Measurements from ENCODE around the gene TBCE. TPM values are rescaled to one million over a fixed set of nuclear protein-coding genes. Genes with fewer than 3 reads are reported as not detected.

TBCE gene
- total RNA-seq, 4 donors from 2014 or later = 11.2 to 18.6 (median 14.6) TPM

DNA sequence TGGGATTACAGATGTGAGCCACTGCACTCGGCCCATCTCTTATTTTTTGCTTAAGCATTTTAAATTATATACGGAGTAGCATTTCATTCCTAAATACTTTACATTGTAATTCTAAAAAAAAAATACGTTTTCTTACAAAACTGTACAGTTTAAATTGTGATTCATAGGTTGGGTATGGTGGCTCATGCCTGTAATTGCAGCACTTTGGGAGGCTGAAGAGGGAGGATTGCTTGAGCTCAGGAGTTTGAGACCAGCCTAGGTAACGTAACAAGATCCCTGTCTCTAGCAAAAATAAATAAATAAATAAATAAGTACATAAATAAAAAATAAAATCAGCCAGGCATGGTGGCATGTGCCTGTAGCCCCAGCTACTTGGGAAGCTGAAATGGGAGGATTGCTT is 24.6 kb downstream of the TBCE start:
- WGBS, 2 donors = 87 to 88% methylated on average over 4 of the region's 4 CpGs
- no peaks in the 10 kb centered on the region for H3K4me1 ChIP-seq
- no peak overlapping the region for H3K27ac ChIP-seq
- TF ChIP-seq POLR2A (IDR thresholded peaks at IDR 0.05) = no peak
- TF ChIP-seq, protein P1, sequence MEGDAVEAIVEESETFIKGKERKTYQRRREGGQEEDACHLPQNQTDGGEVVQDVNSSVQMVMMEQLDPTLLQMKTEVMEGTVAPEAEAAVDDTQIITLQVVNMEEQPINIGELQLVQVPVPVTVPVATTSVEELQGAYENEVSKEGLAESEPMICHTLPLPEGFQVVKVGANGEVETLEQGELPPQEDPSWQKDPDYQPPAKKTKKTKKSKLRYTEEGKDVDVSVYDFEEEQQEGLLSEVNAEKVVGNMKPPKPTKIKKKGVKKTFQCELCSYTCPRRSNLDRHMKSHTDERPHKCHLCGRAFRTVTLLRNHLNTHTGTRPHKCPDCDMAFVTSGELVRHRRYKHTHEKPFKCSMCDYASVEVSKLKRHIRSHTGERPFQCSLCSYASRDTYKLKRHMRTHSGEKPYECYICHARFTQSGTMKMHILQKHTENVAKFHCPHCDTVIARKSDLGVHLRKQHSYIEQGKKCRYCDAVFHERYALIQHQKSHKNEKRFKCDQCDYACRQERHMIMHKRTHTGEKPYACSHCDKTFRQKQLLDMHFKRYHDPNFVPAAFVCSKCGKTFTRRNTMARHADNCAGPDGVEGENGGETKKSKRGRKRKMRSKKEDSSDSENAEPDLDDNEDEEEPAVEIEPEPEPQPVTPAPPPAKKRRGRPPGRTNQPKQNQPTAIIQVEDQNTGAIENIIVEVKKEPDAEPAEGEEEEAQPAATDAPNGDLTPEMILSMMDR (IDR thresholded peaks at IDR 0.05) = no peak
- intact Hi-C loops (cut with DNase I) = no loop called here
- H3K9me3 ChIP-seq = peaks cover 0 to 5% (median 0%) of the 10 kb centered on the region in 3 donors
- H3K36me3 ChIP-seq = no peaks in the 10 kb centered on the region
- H3K27me3 ChIP-seq = no peaks in the 10 kb centered on the region
- DNase-seq = no peak
- no peak overlapping the region for H3K4me3 ChIP-seq

DNA sequence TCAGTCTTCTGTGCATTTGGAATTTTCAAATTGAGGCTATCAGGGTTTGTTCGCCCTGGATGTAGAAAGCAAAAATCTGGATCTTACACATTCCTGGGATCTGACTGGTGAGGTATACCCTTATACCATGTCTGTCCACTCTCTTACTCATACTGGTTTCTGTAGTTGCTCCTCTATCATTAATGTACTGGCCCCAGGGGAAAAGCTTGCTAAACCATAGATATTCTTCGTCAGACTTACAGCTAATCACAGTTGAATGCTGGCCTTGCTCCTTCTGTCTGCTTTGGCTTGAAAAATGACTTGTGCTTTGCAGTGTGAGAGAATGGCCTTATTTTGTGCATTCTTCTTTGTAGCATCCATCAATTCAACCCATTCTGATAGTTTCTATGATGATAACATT is 30.5 kb downstream of the TBCE start:
- H3K27me3 ChIP-seq = no peaks in the 10 kb centered on the region
- TF ChIP-seq, protein P1 (IDR thresholded peaks at IDR 0.05) = no peak
- no peak for TF ChIP-seq POLR2A (IDR thresholded peaks at IDR 0.05)
- intact Hi-C loops (cut with DNase I) = no loop called here
- WGBS, 2 donors = 60 to 82% methylated on average over 2 of the region's 2 CpGs
- H3K36me3 ChIP-seq = peaks cover 0 to 10% (median 0%) of the 10 kb centered on the region in 3 donors
- H3K9me3 ChIP-seq = no peaks in the 10 kb centered on the region
- no peak overlapping the region for H3K4me3 ChIP-seq
- no peak for DNase-seq
- H3K4me1 ChIP-seq = no peaks in the 10 kb centered on the region
- no peak overlapping the region for H3K27ac ChIP-seq

- Histone ChIP-seq H3K27me3 (no peaks in the 10 kb centered on the region), H3K36me3 (peaks cover 0 to 29% (median 0%) of the 10 kb centered on the region in 3 donors), H3K9me3 (no peaks in the 10 kb centered on the region), H3K4me1 (no peaks in the 10 kb centered on the region), H3K4me3 (no peak overlapping the region), H3K27ac (no peak overlapping the region)
- WGBS, 2 donors = 72 to 79% methylated on average over 6 of the region's 6 CpGs
- DNase-seq = no peak
- intact Hi-C loops (cut with DNase I) = no loop called here
- no peak for TF ChIP-seq POLR2A (IDR thresholded peaks at IDR 0.05)
- TF ChIP-seq, protein P1 (IDR thresholded peaks at IDR 0.05) = no peak
These were observed 32.4 kb downstream of the TBCE start for GRCh38 chr1:235399661-235400060.

GRCh38 chr1:235401251-235401650 is 34.0 kb downstream of the TBCE start:
- WGBS, 2 donors = 72 to 85% methylated on average over 4 of the region's 4 CpGs
- TF ChIP-seq, protein P1 (IDR thresholded peaks at IDR 0.05) = no peak
- TF ChIP-seq POLR2A (IDR thresholded peaks at IDR 0.05) = no peak

DNA sequence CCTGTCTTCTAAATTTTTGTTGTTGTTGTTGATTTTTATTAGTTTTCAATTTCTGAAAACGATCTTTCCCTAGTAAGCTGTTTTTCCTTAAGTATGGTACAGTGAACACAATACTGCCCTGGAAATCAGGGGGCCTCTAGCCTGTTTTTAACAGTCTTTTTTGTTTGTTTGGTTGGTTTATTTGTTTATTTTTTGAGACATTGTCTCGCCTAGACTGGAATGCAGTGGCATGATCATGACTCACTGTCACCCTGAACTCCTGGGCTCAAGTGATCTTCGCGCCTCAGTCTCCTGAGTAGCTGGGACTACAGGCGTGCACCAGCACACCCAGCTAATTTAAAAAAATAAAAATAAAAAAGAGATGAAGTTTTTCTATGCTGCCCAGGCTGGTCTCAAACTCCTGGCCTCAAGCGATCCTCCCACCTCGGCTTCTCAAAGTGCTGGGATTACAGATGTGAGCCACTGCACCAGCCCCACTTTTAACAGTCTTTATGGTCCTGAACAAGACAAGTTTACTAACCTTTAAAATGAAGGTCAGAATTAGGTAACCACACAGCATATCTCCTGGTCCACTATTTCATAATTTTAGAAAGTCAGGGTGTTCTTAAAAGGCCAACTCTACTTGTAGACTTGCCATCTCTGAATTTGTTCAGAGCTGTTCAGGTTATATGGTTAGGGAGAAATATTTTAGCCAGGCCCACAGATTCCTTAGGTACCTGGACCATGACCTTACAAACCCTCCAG is 35.4 kb downstream of the TBCE start:
- no peak for DNase-seq
- Histone ChIP-seq H3K36me3 (peaks cover 0 to 38% (median 0%) of the 10 kb centered on the region in 3 donors), H3K27ac (no peak overlapping the region), H3K4me1 (no peaks in the 10 kb centered on the region), H3K4me3 (no peak overlapping the region), H3K27me3 (no peaks in the 10 kb centered on the region), H3K9me3 (no peaks in the 10 kb centered on the region)
- TF ChIP-seq, protein P1 (IDR thresholded peaks at IDR 0.05) = no peak
- no peak for TF ChIP-seq POLR2A (IDR thresholded peaks at IDR 0.05)
- WGBS, 2 donors = 85 to 89% methylated on average over 7 of the region's 7 CpGs
- intact Hi-C loops (cut with DNase I) = no loop called here

More at GRCh38 chr1:235401251-235401650, 34.0 kb downstream of the TBCE start:
- Histone ChIP-seq H3K27me3 (no peaks in the 10 kb centered on the region), H3K36me3 (peaks cover 0 to 38% (median 0%) of the 10 kb centered on the region in 3 donors), H3K9me3 (no peaks in the 10 kb centered on the region), H3K4me3 (no peak overlapping the region), H3K4me1 (no peaks in the 10 kb centered on the region), H3K27ac (no peak overlapping the region)
- intact Hi-C loops (cut with DNase I) = no loop called here
- DNase-seq = no peak
